ENCODE results near the gene OSBPL3. TPM values are rescaled to one million over a fixed set of nuclear protein-coding genes. Genes with fewer than 3 reads are reported as not detected.

The OSBPL3 gene
- total RNA-seq: 67.6 and 80.6 TPM in 2 replicates
- 16.1 TPM for total RNA-seq (2013)
- polyA plus RNA-seq: 13.5 and 28.4 TPM in 2 replicates
- 9.8 and 10.7 TPM in 2 replicates for polyA minus RNA-seq

GRCh38 chr7:24979863-24980533 lies at the start of gene OSBPL3:
Gene OSBPL3 (minus strand): TSS chr7:24980178. CDS start chr7:24892472, 87,706 bp downstream.
- ChIA-PET POLR2A (interaction anchor here (0.9 to 2.0 kb wide), 6 partner anchors 10 to 159 kb away, joined by 3 to 15 read pairs (median 4); no protein-coding TSS in a partner anchor), CTCF (interaction anchor here (0.8 to 7.3 kb wide), 19 partner anchors 13 to 167 kb away, joined by 3 to 116 read pairs (median 6); no protein-coding TSS in a partner anchor)
- Histone ChIP-seq H2AFZ (ENCODE audit: insufficient read depth, low read depth, low read length, poor library complexity, severe bottlenecking) (peak within 1 kb of the TSS; percentile 94), H3K9me3 (ENCODE audit: control extremely low read depth in 1 of 3, control insufficient read depth in 2 of 3, insufficient read depth in 1 of 3, low read length in 2 of 3) (no peaks in the 10 kb centered on the region), H3K4me3 (ENCODE audit: control extremely low read depth in 1 of 5, extremely low read depth in 1 of 5, insufficient read depth in 1 of 5, low read depth in 2 of 5, low read length in 4 of 5) (peak within 1 kb of the TSS; percentile 73 to 97 (median 87)), H3K27ac (ENCODE audit: low read length in 2 of 2) (peak within 1 kb of the TSS; percentile 55 to 78), H3K9ac (ENCODE audit: low read length) (peak within 1 kb of the TSS; percentile 85), H3K79me2 (ENCODE audit: control insufficient read depth, insufficient read depth, low read length) (peaks cover 38% of the 10 kb centered on the region), H3K4me1 (ENCODE audit: control insufficient read depth in 2 of 2, insufficient read depth in 2 of 2, low read length in 2 of 2) (peaks cover 17 to 27% of the 10 kb centered on the region in 2 donors), H4K20me1 (ENCODE audit: control insufficient read depth, insufficient read depth, low read length, poor library complexity, severe bottlenecking) (peaks cover 10% of the 10 kb centered on the region), H3K4me2 (replicated peaks; ENCODE audit: low read depth, low read length, poor library complexity, severe bottlenecking) (peak within 1 kb of the TSS; percentile 89), H3K27me3 (replicated peaks in 1 of 4; ENCODE audit: control extremely low read depth in 1 of 4, control insufficient read depth in 3 of 4, insufficient read depth in 4 of 4, low read length in 3 of 4) (no peaks in the 10 kb centered on the region), H3K36me3 (replicated peaks in 1 of 2; ENCODE audit: control extremely low read depth in 1 of 2, control insufficient read depth in 1 of 2, extremely low read depth in 1 of 2, insufficient read depth in 2 of 2, low read length in 1 of 2) (no peaks in the 10 kb centered on the region)
- Mint-ChIP-seq H3K9me3 (ENCODE audit: insufficient read depth) (no peaks in the 10 kb centered on the region), H3K4me3 (peak within 1 kb of the TSS; percentile 95), H3K27me3 (no peaks in the 10 kb centered on the region), H3K4me1 (peaks cover 52% of the 10 kb centered on the region), H3K27ac (peak within 1 kb of the TSS; percentile 96)
- peak; percentile 89 for ATAC-seq (ENCODE audit: low read depth)
- DNase-seq: peak; percentile 96
- intact Hi-C loops (cut with micrococcal nuclease): loop anchor here (1.0 to 10.0 kb wide), 12 partner anchors 17 to 408 kb away; partner anchors contain the start of genes CYCS and PALS2
- WGBS (ENCODE audit: insufficient coverage): under 1% methylated on average over 70 of the region's 73 CpGs
- TF ChIP-seq EZH2 (IDR thresholded peaks at IDR 0.05; ENCODE audit: borderline replicate concordance, insufficient read depth, low read depth, low read length, poor library complexity, severe bottlenecking): no peak
- TF ChIP-seq CTCF (IDR thresholded peaks at IDR 0.05): no peak

- Histone ChIP-seq H4K20me1 (ENCODE audit: control insufficient read depth, insufficient read depth, low read length, poor library complexity, severe bottlenecking) (no peaks in the 10 kb centered on the region), H3K9ac (ENCODE audit: low read length) (no peak overlapping the region), H3K27me3 (replicated peaks in 1 of 4; ENCODE audit: control extremely low read depth in 1 of 4, control insufficient read depth in 3 of 4, insufficient read depth in 4 of 4, low read length in 3 of 4) (peaks cover 0 to 3% (median 0%) of the 10 kb centered on the region in 4 experiments), H3K4me2 (replicated peaks; ENCODE audit: low read depth, low read length, poor library complexity, severe bottlenecking) (no peak overlapping the region), H2AFZ (ENCODE audit: insufficient read depth, low read depth, low read length, poor library complexity, severe bottlenecking) (no peak overlapping the region), H3K27ac (ENCODE audit: low read length in 2 of 2) (no peak overlapping the region), H3K9me3 (ENCODE audit: control extremely low read depth in 1 of 3, control insufficient read depth in 2 of 3, insufficient read depth in 1 of 3, low read length in 2 of 3) (no peaks in the 10 kb centered on the region), H3K4me3 (ENCODE audit: control extremely low read depth in 1 of 5, extremely low read depth in 1 of 5, insufficient read depth in 1 of 5, low read depth in 2 of 5, low read length in 4 of 5) (no peak overlapping the region), H3K4me1 (ENCODE audit: control insufficient read depth in 2 of 2, insufficient read depth in 2 of 2, low read length in 2 of 2) (no peaks in the 10 kb centered on the region), H3K36me3 (replicated peaks in 1 of 2; ENCODE audit: control extremely low read depth in 1 of 2, control insufficient read depth in 1 of 2, extremely low read depth in 1 of 2, insufficient read depth in 2 of 2, low read length in 1 of 2) (no peaks in the 10 kb centered on the region), H3K79me2 (ENCODE audit: control insufficient read depth, insufficient read depth, low read length) (no peaks in the 10 kb centered on the region)
- Mint-ChIP-seq H3K9me3 (ENCODE audit: insufficient read depth) (no peaks in the 10 kb centered on the region), H3K27ac (no peak overlapping the region), H3K27me3 (peaks cover 33% of the 10 kb centered on the region), H3K4me3 (no peak overlapping the region), H3K4me1 (peaks cover 7% of the 10 kb centered on the region)
- POLR2A ChIA-PET: no interaction called here
- intact Hi-C loops (cut with micrococcal nuclease): no loop called here
- CTCF ChIA-PET: interaction anchor here (0.6 to 1.7 kb wide), 3 partner anchors 41 to 258 kb away, joined by 4 to 6 read pairs (median 5); no protein-coding TSS in a partner anchor
- TF ChIP-seq CTCF (IDR thresholded peaks at IDR 0.05) (no peak), EZH2 (IDR thresholded peaks at IDR 0.05; ENCODE audit: borderline replicate concordance, insufficient read depth, low read depth, low read length, poor library complexity, severe bottlenecking) (no peak)
- ATAC-seq (ENCODE audit: low read depth): no peak
- no CpG with 5 or more reads among the region's 1 CpG for WGBS (ENCODE audit: insufficient coverage)
- DNase-seq: no peak
Observed at GRCh38 chr7:25029075-25029474, 49.1 kb upstream of the OSBPL3 start.

Data from B cell (primary cell).